ENCODE measurements around the gene SDR42E2.

Gene SDR42E2

GRCh38 chr16:22210854-22211253, 48.5 kb downstream of the SDR42E2 start:
- Histone ChIP-seq H3K4me3 (ENCODE audit: low read depth, low read length) (no peak overlapping the region), H3K4me1 (ENCODE audit: control insufficient read depth, insufficient read depth, low read length) (peaks cover 4% of the 10 kb centered on the region; the same call in 1 of the 2 replicates), H3K27ac (ENCODE audit: extremely low read depth, low read depth, low read length) (no peak overlapping the region), H3K36me3 (ENCODE audit: control insufficient read depth in 2 of 2, insufficient read depth in 1 of 2, low read length in 2 of 2) (peaks cover 0 to 8% of the 10 kb centered on the region in 2 experiments; a peak in 1 of 3 replicates), H3K9me3 (ENCODE audit: control insufficient read depth, insufficient read depth, low read depth, low read length) (no peaks in the 10 kb centered on the region)
- POLR2A ChIA-PET = interaction anchor here (0.7 kb wide), 1 partner anchor 22 kb away, joined by 3 read pairs; no protein-coding TSS in a partner anchor
- CTCF ChIA-PET = no interaction called here
- TF ChIP-seq ZBTB26 (tag by site-specific recombination; optimal IDR thresholded peaks at IDR 0.05) = no peak
- TF ChIP-seq ZNF341 (tag by site-specific recombination; IDR thresholded peaks at IDR 0.05; ENCODE audit: low read depth) = no peak
- TF ChIP-seq ZNF112 (tag by site-specific recombination; IDR thresholded peaks at IDR 0.05) = no peak
- peak; percentile 46; the same call in 1 of the 2 replicates for TF ChIP-seq TRIM28 (IDR thresholded peaks at IDR 0.05; ENCODE audit: borderline replicate concordance, low read length)
- no peak for TF ChIP-seq ZNF221 (tag by site-specific recombination; IDR thresholded peaks at IDR 0.05; ENCODE audit: borderline replicate concordance)
- no peak for TF ChIP-seq KLF17 (tag by site-specific recombination; IDR thresholded peaks at IDR 0.05)
- 0 out of 2 replicates have a peak, but pooled peaks have one; percentile 9 for TF ChIP-seq ZNF513 (tag by site-specific recombination; IDR thresholded peaks at IDR 0.05)
- no peak for TF ChIP-seq ZSCAN5A (tag by site-specific recombination; IDR thresholded peaks at IDR 0.05)
- 0 out of 2 replicates have a peak, but pooled peaks have one; percentile 39 for TF ChIP-seq ZNF76 (tag by site-specific recombination; IDR thresholded peaks at IDR 0.05; ENCODE audit: borderline replicate concordance, low read depth)
- no peak for TF ChIP-seq ZNF654 (tag by site-specific recombination; IDR thresholded peaks at IDR 0.05; ENCODE audit: low read depth)
- no peak for TF ChIP-seq REST (tag by site-specific recombination; IDR thresholded peaks at IDR 0.05)
- TF ChIP-seq TCF7L2 (IDR thresholded peaks at IDR 0.05; ENCODE audit: borderline replicate concordance, low read depth, low read length) = no peak
- TF ChIP-seq ZNF140 (tag by site-specific recombination; IDR thresholded peaks at IDR 0.05) = no peak
- TF ChIP-seq ZBTB6 (tag by site-specific recombination; IDR thresholded peaks at IDR 0.05) = no peak
- TF ChIP-seq KLF10 (tag by site-specific recombination; IDR thresholded peaks at IDR 0.05) = no peak
- peak; percentile 27 for TF ChIP-seq SETDB1 (IDR thresholded peaks at IDR 0.05; ENCODE audit: insufficient read length, low read length)
- no peak for TF ChIP-seq ZNF777 (tag by site-specific recombination; IDR thresholded peaks at IDR 0.05; ENCODE audit: borderline replicate concordance)
- no peak for TF ChIP-seq ZNF677 (tag by site-specific recombination; IDR thresholded peaks at IDR 0.05)
- no peak for TF ChIP-seq ZNF529 (tag by site-specific recombination; IDR thresholded peaks at IDR 0.05; ENCODE audit: insufficient replicate concordance)
- TF ChIP-seq ZIC2 (tag by site-specific recombination; IDR thresholded peaks at IDR 0.05) = no peak

All from HEK293 (cell line).